Central memory CD8-positive, alpha-beta T cell (primary cell): ENCODE results near the gene STRN4.

ENCODE experiments used
- ATAC-seq: fragments of 150-1000 bp; cut with Tn5 transposase; replicated peaks from 2 replicates; pipeline ENCODE4 v1.10.0; 2022; ENCODE audit warnings: mild to moderate bottlenecking, moderate FRiP score, moderate number of reproducible peaks; ENCODE audit not compliant: poor library complexity, severe bottlenecking; ENCODE audit errors: extremely low read depth
- DNase-seq, 2 donors: peaks; one replicate each; pipeline ENCODE4 v3.0.0; 2021; ENCODE audit warnings: low spot score in 2 of 2
- H3K27ac Mint-ChIP-seq: one replicate; pipeline ENCODE4 v1.8.0; 2022; ENCODE audit warnings: low read depth, mild to moderate bottlenecking, moderate library complexity, mixed read lengths
- H3K27me3 Mint-ChIP-seq: one replicate; pipeline ENCODE4 v1.8.0; 2022; ENCODE audit warnings: mixed read lengths
- H3K36me3 Mint-ChIP-seq: one replicate; pipeline ENCODE4 v1.8.0; 2022; ENCODE audit warnings: mild to moderate bottlenecking, moderate library complexity, mixed read lengths; ENCODE audit not compliant: insufficient read depth
- H3K4me1 Mint-ChIP-seq: one replicate; pipeline ENCODE4 v1.8.0; 2022; ENCODE audit warnings: mixed read lengths
- H3K4me3 Mint-ChIP-seq: one replicate; pipeline ENCODE4 v1.8.0; 2022; ENCODE audit warnings: mild to moderate bottlenecking, moderate library complexity, mixed read lengths
- H3K9me3 Mint-ChIP-seq: one replicate; pipeline ENCODE4 v1.8.0; 2022; ENCODE audit warnings: mixed read lengths

Gene STRN4

GRCh38 chr19:46696866-46697203 is 49.4 kb downstream of the STRN4 start:
- H3K4me3 Mint-ChIP-seq, result peak overlapping the region; percentile 18
- H3K27ac Mint-ChIP-seq, result no peak overlapping the region
- H3K4me1 Mint-ChIP-seq, result peaks cover 21% of the 10 kb centered on the region
- ATAC-seq, result no peak
- peaks cover 88% of the 10 kb centered on the region for H3K36me3 Mint-ChIP-seq
- DNase-seq, result no peak
- no peaks in the 10 kb centered on the region for H3K27me3 Mint-ChIP-seq
- H3K9me3 Mint-ChIP-seq, result no peaks in the 10 kb centered on the region

- Mint-ChIP-seq H3K27ac (peak overlapping the region; percentile 38), H3K36me3 (peaks cover 89% of the 10 kb centered on the region), H3K4me1 (peaks cover 21% of the 10 kb centered on the region), H3K9me3 (no peaks in the 10 kb centered on the region), H3K4me3 (no peak overlapping the region), H3K27me3 (no peaks in the 10 kb centered on the region)
- DNase-seq (no peak), ATAC-seq (no peak)
These were observed 50.2 kb downstream of the STRN4 start for GRCh38 chr19:46696052-46696451.

GRCh38 chr19:46693760-46694159 is 52.5 kb downstream of the STRN4 start:
- Mint-ChIP-seq H3K27me3 (no peaks in the 10 kb centered on the region), H3K4me3 (no peak overlapping the region), H3K9me3 (no peaks in the 10 kb centered on the region), H3K4me1 (peaks cover 25% of the 10 kb centered on the region), H3K36me3 (peaks cover 92% of the 10 kb centered on the region), H3K27ac (no peak overlapping the region)
- ATAC-seq (no peak), DNase-seq (no peak)

GRCh38 chr19:46692918-46693722 is 53.1 kb downstream of the STRN4 start:
- peaks cover 91% of the 10 kb centered on the region for H3K36me3 Mint-ChIP-seq
- no peak for DNase-seq
- no peaks in the 10 kb centered on the region for H3K9me3 Mint-ChIP-seq
- H3K27ac Mint-ChIP-seq, result peak overlapping the region; percentile 12
- peaks cover 25% of the 10 kb centered on the region for H3K4me1 Mint-ChIP-seq
- no peak for ATAC-seq
- no peaks in the 10 kb centered on the region for H3K27me3 Mint-ChIP-seq
- no peak overlapping the region for H3K4me3 Mint-ChIP-seq

GRCh38 chr19:46691948-46692347 is 54.3 kb downstream of the STRN4 start:
- no peak for ATAC-seq

GRCh38 chr19:46691104-46691503 is 55.1 kb downstream of the STRN4 start:
- peaks cover 25% of the 10 kb centered on the region for H3K4me1 Mint-ChIP-seq
- no peaks in the 10 kb centered on the region for H3K27me3 Mint-ChIP-seq
- no peak for DNase-seq
- no peaks in the 10 kb centered on the region for H3K9me3 Mint-ChIP-seq
- ATAC-seq, result no peak
- H3K27ac Mint-ChIP-seq, result no peak overlapping the region
- H3K36me3 Mint-ChIP-seq, result peaks cover 89% of the 10 kb centered on the region
- H3K4me3 Mint-ChIP-seq, result no peak overlapping the region

More at GRCh38 chr19:46691948-46692347, 54.3 kb downstream of the STRN4 start:
- H3K36me3 Mint-ChIP-seq, result peaks cover 93% of the 10 kb centered on the region
- H3K27ac Mint-ChIP-seq, result peak overlapping the region; percentile 12
- no peaks in the 10 kb centered on the region for H3K9me3 Mint-ChIP-seq
- peaks cover 25% of the 10 kb centered on the region for H3K4me1 Mint-ChIP-seq
- H3K4me3 Mint-ChIP-seq, result no peak overlapping the region
- DNase-seq, result no peak
- no peaks in the 10 kb centered on the region for H3K27me3 Mint-ChIP-seq

GRCh38 chr19:46689358-46689757 is 56.9 kb downstream of the STRN4 start:
- DNase-seq, result no peak
- no peaks in the 10 kb centered on the region for H3K27me3 Mint-ChIP-seq
- no peak overlapping the region for H3K27ac Mint-ChIP-seq
- no peak overlapping the region for H3K4me3 Mint-ChIP-seq
- ATAC-seq, result no peak
- H3K36me3 Mint-ChIP-seq, result peaks cover 91% of the 10 kb centered on the region
- H3K9me3 Mint-ChIP-seq, result no peaks in the 10 kb centered on the region
- peaks cover 24% of the 10 kb centered on the region for H3K4me1 Mint-ChIP-seq

GRCh38 chr19:46687438-46688145 is 58.7 kb downstream of the STRN4 start:
- H3K9me3 Mint-ChIP-seq, result no peaks in the 10 kb centered on the region
- ATAC-seq (no peak), DNase-seq (no peak)
- H3K36me3 Mint-ChIP-seq, result peaks cover 82% of the 10 kb centered on the region
- peaks cover 19% of the 10 kb centered on the region for H3K4me1 Mint-ChIP-seq
- no peak overlapping the region for H3K27ac Mint-ChIP-seq
- no peaks in the 10 kb centered on the region for H3K27me3 Mint-ChIP-seq
- no peak overlapping the region for H3K4me3 Mint-ChIP-seq

GRCh38 chr19:46685189-46685588 is 61.1 kb downstream of the STRN4 start:
- ATAC-seq, result no peak
- peaks cover 8% of the 10 kb centered on the region for H3K4me1 Mint-ChIP-seq
- H3K27me3 Mint-ChIP-seq, result no peaks in the 10 kb centered on the region
- H3K4me3 Mint-ChIP-seq, result no peak overlapping the region
- peaks cover 82% of the 10 kb centered on the region for H3K36me3 Mint-ChIP-seq
- no peak for DNase-seq
- H3K27ac Mint-ChIP-seq, result no peak overlapping the region
- no peaks in the 10 kb centered on the region for H3K9me3 Mint-ChIP-seq

- peak; percentile 75 for ATAC-seq
- peaks cover 81% of the 10 kb centered on the region for H3K36me3 Mint-ChIP-seq
- no peaks in the 10 kb centered on the region for H3K27me3 Mint-ChIP-seq
- no peak overlapping the region for H3K27ac Mint-ChIP-seq
- H3K9me3 Mint-ChIP-seq, result no peaks in the 10 kb centered on the region
- H3K4me3 Mint-ChIP-seq, result no peak overlapping the region
- H3K4me1 Mint-ChIP-seq, result peaks cover 15% of the 10 kb centered on the region
- peak in 1 of 2 donors; percentile 48 for DNase-seq
These were observed 68.0 kb downstream of the STRN4 start for GRCh38 chr19:46678110-46678732.

GRCh38 chr19:46674416-46675178 is 71.7 kb downstream of the STRN4 start:
- Mint-ChIP-seq H3K4me1 (peaks cover 15% of the 10 kb centered on the region), H3K4me3 (no peak overlapping the region), H3K36me3 (peaks cover 50% of the 10 kb centered on the region), H3K27ac (no peak overlapping the region), H3K27me3 (no peaks in the 10 kb centered on the region), H3K9me3 (no peaks in the 10 kb centered on the region)
- ATAC-seq (no peak), DNase-seq (no peak)

- no peaks in the 10 kb centered on the region for H3K4me1 Mint-ChIP-seq
- no peak overlapping the region for H3K27ac Mint-ChIP-seq
- DNase-seq (no peak), ATAC-seq (no peak)
- H3K36me3 Mint-ChIP-seq, result peaks cover 22% of the 10 kb centered on the region
- no peaks in the 10 kb centered on the region for H3K9me3 Mint-ChIP-seq
- no peak overlapping the region for H3K4me3 Mint-ChIP-seq
- H3K27me3 Mint-ChIP-seq, result no peaks in the 10 kb centered on the region
These were observed 75.4 kb downstream of the STRN4 start for GRCh38 chr19:46670813-46671212.
